Activated CD8-positive, alpha-beta T cell treated with anti-CD3 and anti-CD28 coated beads, Interleukin-2, amount 10 ng/mL, durations not matched to agents 7 days and 5 days (primary cell): ENCODE measurements around the gene CASZ1. TPM values are rescaled to one million over a fixed set of nuclear protein-coding genes. Genes with fewer than 3 reads are reported as not detected.

Experiments
- ATAC-seq: fragments of 150-1000 bp; cut with Tn5 transposase; one replicate; pipeline ENCODE4 v1.10.0; 2021; ENCODE audit warnings: moderate library complexity
- CTCF ChIA-PET: fragments of 350-600 bp; sonication (Branson Sonifier 250); formaldehyde crosslinking; loops from one replicate; lab custom pipeline; 2021; ENCODE audit warnings: antibody characterized with exemption; lab: Charles Lee
- POLR2A ChIA-PET: fragments of 350-600 bp; sonication (Branson Sonifier 250); formaldehyde crosslinking; loops from one replicate; lab custom pipeline; 2021; ENCODE audit warnings: antibody characterized with exemption; lab: Charles Lee
- DNase-seq: peaks from one replicate; pipeline ENCODE4 v3.0.0-alpha.2; 2020
- H3K27ac Mint-ChIP-seq: one replicate; pipeline ENCODE4 v1.8.0; 2021; ENCODE audit warnings: mild to moderate bottlenecking, mixed read lengths
- H3K27me3 Mint-ChIP-seq: one replicate; pipeline ENCODE4 v1.8.0; 2021; ENCODE audit warnings: low read depth, mixed read lengths
- H3K36me3 Mint-ChIP-seq: one replicate; pipeline ENCODE4 v1.8.0; 2021; ENCODE audit warnings: low read depth, mixed read lengths
- H3K4me1 Mint-ChIP-seq: one replicate; pipeline ENCODE4 v1.8.0; 2021; ENCODE audit warnings: low read depth, mixed read lengths
- H3K4me3 Mint-ChIP-seq: one replicate; pipeline ENCODE4 v1.8.0; 2021; ENCODE audit warnings: mild to moderate bottlenecking, mixed read lengths
- H3K9me3 Mint-ChIP-seq: one replicate; pipeline ENCODE4 v1.8.0; 2022; ENCODE audit warnings: mixed read lengths; ENCODE audit not compliant: insufficient read depth
- total RNA-seq, 2 experiments: library from RNA; stranded (reverse); gene quantifications; one replicate each; pipeline ENCODE4 v1.2.3, GENCODE V29; 2021

The CASZ1 gene
- total RNA-seq, 2 experiments from 2014 or later, result 9.9 to 10.2 TPM

GRCh38 chr1:10599194-10599861 lies 197.1 kb downstream of the CASZ1 start:
- POLR2A ChIA-PET, result no interaction called here

DNA sequence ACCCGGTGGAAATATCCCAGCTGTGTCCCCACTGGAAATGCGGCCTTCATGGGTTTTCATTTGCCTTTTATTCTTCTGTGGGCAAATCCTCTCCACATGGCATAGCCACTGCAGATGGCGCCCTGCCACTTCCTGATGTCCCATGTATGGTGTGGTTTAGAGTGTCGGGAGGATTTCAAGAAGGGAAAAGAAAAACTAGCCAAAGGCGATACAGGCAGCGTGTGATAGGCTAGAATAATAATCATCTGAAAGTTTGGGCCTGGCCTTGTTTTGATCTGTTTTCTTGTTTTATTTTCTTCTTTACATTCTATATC lies 198.1 kb downstream of the CASZ1 start:
- Mint-ChIP-seq H3K4me1 (no peaks in the 10 kb centered on the region), H3K27me3 (no peaks in the 10 kb centered on the region), H3K4me3 (no peak overlapping the region), H3K9me3 (no peaks in the 10 kb centered on the region), H3K27ac (no peak overlapping the region), H3K36me3 (peaks cover 4% of the 10 kb centered on the region)
- ChIA-PET POLR2A (no interaction called here), CTCF (interaction anchor here (1.2 to 1.4 kb wide), 2 partner anchors 13 to 103 kb away, joined by 3 to 5 read pairs; no protein-coding TSS in a partner anchor)
- no peak for ATAC-seq
- no peak for DNase-seq

More at GRCh38 chr1:10599194-10599861, 197.1 kb downstream of the CASZ1 start:
- CTCF ChIA-PET, result no interaction called here
- Mint-ChIP-seq H3K4me1 (no peaks in the 10 kb centered on the region), H3K36me3 (peaks cover 4% of the 10 kb centered on the region), H3K9me3 (no peaks in the 10 kb centered on the region), H3K27ac (no peak overlapping the region), H3K4me3 (no peak overlapping the region), H3K27me3 (no peaks in the 10 kb centered on the region)
- DNase-seq (no peak), ATAC-seq (no peak)

- peaks cover 4% of the 10 kb centered on the region for H3K36me3 Mint-ChIP-seq
- no peaks in the 10 kb centered on the region for H3K9me3 Mint-ChIP-seq
- ATAC-seq, result no peak
- ChIA-PET POLR2A (no interaction called here), CTCF (interaction anchor here (1.2 to 1.4 kb wide), 2 partner anchors 13 to 103 kb away, joined by 3 to 5 read pairs; no protein-coding TSS in a partner anchor)
- no peaks in the 10 kb centered on the region for H3K4me1 Mint-ChIP-seq
- no peaks in the 10 kb centered on the region for H3K27me3 Mint-ChIP-seq
- no peak for DNase-seq
- no peak overlapping the region for H3K4me3 Mint-ChIP-seq
- H3K27ac Mint-ChIP-seq, result no peak overlapping the region
Measured at GRCh38 chr1:10597492-10598388, 198.7 kb downstream of the CASZ1 start.

DNA sequence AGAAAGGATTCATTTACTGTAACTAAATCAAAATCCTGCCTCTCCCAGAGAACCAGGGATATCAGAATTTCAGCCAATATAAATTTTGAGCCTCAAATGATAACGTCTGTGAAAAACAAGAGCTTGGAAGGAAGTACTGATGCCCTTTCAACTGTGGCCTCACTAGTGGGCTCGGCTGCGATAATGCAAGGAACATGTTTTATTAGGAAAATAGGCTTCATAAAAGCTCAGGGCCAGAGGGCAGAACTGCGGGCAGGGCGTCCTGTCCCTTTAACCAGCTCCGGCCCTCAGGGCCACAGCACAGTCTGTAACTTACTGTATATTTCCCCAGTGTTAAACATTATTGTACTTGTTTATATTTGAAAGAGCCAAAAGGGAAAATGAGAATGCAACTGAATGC lies 199.7 kb downstream of the CASZ1 start:
- Mint-ChIP-seq H3K36me3 (peaks cover 4% of the 10 kb centered on the region), H3K27me3 (no peaks in the 10 kb centered on the region), H3K27ac (no peak overlapping the region), H3K4me1 (peaks cover 2% of the 10 kb centered on the region), H3K4me3 (no peak overlapping the region), H3K9me3 (no peaks in the 10 kb centered on the region)
- DNase-seq, result no peak
- POLR2A ChIA-PET, result no interaction called here
- CTCF ChIA-PET, result interaction anchor here (1.4 kb wide), 1 partner anchor 102 kb away, joined by 5 read pairs; no protein-coding TSS in a partner anchor
- ATAC-seq, result no peak

DNA sequence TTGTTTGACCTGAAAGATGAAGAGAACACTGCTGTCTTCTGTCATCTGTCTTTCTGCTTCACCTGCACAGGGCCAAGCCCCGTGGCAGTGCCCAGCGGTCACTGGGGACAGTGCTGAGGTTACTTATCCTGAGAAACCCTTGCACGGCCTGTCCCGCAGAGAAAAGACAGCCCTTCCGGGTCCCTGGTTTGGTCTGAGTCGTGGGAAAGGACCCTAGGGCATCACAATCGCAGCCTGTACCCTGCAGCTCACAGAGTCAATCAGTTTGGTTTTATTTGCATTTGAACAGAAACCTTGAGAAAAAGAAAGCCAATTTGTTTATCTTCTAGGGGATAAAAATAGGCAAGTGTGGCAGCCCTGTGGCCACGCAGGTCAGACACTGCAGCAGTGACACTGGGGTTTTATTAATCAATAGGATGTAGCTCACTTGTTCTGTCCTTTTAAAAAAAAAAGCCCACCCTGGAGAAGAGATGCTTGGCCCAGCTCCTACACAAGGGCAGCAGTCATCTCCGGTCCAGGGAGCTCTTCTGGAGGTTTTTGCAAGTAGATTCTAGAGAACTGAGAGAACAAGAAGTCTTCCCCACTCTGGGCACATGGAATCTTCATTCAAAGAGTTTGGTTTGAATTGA lies 201.7 kb downstream of the CASZ1 start:
- Mint-ChIP-seq H3K36me3 (no peaks in the 10 kb centered on the region), H3K4me3 (no peak overlapping the region), H3K27ac (no peak overlapping the region), H3K4me1 (peaks cover 14% of the 10 kb centered on the region), H3K27me3 (no peaks in the 10 kb centered on the region), H3K9me3 (no peaks in the 10 kb centered on the region)
- no peak for ATAC-seq
- CTCF ChIA-PET, result no interaction called here
- POLR2A ChIA-PET, result no interaction called here
- no peak for DNase-seq

GRCh38 chr1:10593750-10594149 lies 202.7 kb downstream of the CASZ1 start:
- ATAC-seq, result no peak
- Mint-ChIP-seq H3K27ac (no peak overlapping the region), H3K4me3 (no peak overlapping the region), H3K4me1 (peaks cover 14% of the 10 kb centered on the region), H3K27me3 (no peaks in the 10 kb centered on the region), H3K36me3 (no peaks in the 10 kb centered on the region), H3K9me3 (no peaks in the 10 kb centered on the region)
- ChIA-PET POLR2A (no interaction called here), CTCF (no interaction called here)
- DNase-seq, result no peak

DNA sequence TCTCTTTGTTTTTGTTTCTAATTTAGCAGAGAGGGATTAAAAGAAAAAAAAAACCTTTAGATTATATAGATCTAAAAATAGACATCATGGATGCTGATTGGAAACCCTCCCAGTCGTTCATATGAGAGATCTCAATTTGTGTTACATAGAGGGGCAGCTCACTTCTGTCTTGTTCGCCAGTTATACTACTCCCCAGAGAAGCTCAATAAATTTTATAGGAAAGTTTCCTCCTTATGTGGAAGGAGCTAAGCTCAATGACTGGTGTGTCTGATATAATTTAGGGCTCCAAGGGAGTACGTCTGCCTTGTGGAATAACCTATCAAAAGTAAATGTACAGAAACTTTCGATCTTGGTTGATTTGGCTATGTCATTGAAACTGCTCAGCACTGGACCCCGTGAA lies 204.1 kb downstream of the CASZ1 start:
- Mint-ChIP-seq H3K36me3 (no peaks in the 10 kb centered on the region), H3K4me3 (no peak overlapping the region), H3K9me3 (no peaks in the 10 kb centered on the region), H3K27ac (no peak overlapping the region), H3K27me3 (no peaks in the 10 kb centered on the region), H3K4me1 (peaks cover 14% of the 10 kb centered on the region)
- POLR2A ChIA-PET, result no interaction called here
- DNase-seq (no peak), ATAC-seq (no peak)
- CTCF ChIA-PET, result no interaction called here

GRCh38 chr1:10591010-10591409 lies 205.4 kb downstream of the CASZ1 start:
- Mint-ChIP-seq H3K4me3 (no peak overlapping the region), H3K27ac (no peak overlapping the region), H3K36me3 (no peaks in the 10 kb centered on the region), H3K9me3 (no peaks in the 10 kb centered on the region), H3K27me3 (no peaks in the 10 kb centered on the region), H3K4me1 (peaks cover 14% of the 10 kb centered on the region)
- no peak for DNase-seq
- POLR2A ChIA-PET, result interaction anchor here (0.6 to 0.7 kb wide), 2 partner anchors 13 to 736 kb away, joined by 3 read pairs; no protein-coding TSS in a partner anchor
- no peak for ATAC-seq
- CTCF ChIA-PET, result interaction anchor here (1.2 kb wide), 1 partner anchor 83 kb away, joined by 7 read pairs; no protein-coding TSS in a partner anchor

DNA sequence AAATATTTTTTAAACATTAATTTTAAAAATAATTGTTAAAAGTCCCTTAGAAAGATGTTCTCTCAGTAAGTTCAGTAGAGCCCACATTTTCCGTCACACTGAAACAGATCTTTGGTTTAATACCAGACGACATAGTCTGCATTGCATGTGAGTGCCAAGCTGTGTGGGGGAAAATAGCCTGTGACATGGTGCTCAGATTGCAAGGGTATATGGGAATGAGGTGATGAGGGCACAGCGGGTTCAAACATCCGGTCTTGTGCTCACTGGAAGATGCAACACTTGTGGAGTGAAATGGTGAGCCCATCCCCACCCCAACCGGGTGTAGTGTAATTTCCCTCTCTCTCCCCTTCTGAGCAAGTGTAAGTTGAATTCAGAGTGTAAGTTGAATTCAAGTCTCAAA lies 207.4 kb downstream of the CASZ1 start:
- Mint-ChIP-seq H3K27ac (no peak overlapping the region), H3K9me3 (no peaks in the 10 kb centered on the region), H3K27me3 (no peaks in the 10 kb centered on the region), H3K4me1 (peaks cover 14% of the 10 kb centered on the region), H3K36me3 (no peaks in the 10 kb centered on the region), H3K4me3 (no peak overlapping the region)
- DNase-seq (no peak), ATAC-seq (no peak)
- ChIA-PET CTCF (interaction anchor here (0.9 kb wide), 1 partner anchor 14 kb away, joined by 3 read pairs; no protein-coding TSS in a partner anchor), POLR2A (no interaction called here)

GRCh38 chr1:10588640-10589039 lies 207.8 kb downstream of the CASZ1 start:
- Mint-ChIP-seq H3K9me3 (no peaks in the 10 kb centered on the region), H3K27ac (no peak overlapping the region), H3K27me3 (no peaks in the 10 kb centered on the region), H3K4me1 (peaks cover 17% of the 10 kb centered on the region), H3K36me3 (no peaks in the 10 kb centered on the region), H3K4me3 (no peak overlapping the region)
- POLR2A ChIA-PET, result no interaction called here
- DNase-seq, result no peak
- ATAC-seq, result no peak
- CTCF ChIA-PET, result interaction anchor here (0.9 kb wide), 1 partner anchor 13 kb away, joined by 3 read pairs; no protein-coding TSS in a partner anchor
